ENCODE data around the gene PXDN.

DNA sequence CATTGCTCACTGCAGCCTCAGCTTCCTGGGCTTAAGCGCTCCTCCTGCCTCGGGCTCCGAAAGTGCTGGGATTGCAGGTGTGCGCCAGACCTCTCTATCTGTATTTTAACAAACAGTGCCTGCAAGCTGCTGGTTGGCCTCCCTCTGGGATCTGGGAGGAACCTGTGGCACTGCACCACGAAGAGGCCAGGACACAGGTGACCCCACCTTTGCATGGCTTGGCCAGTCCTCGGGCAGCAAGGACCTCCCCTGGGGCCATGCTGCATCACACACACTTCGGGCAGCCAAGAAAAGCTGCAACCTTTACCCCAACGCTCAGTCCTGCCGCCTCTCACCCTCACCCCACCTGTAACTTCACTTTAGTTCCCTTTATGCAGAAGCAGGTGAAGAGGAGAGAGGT is 70.0 kb downstream of the PXDN start:
- no peak for TF ChIP-seq ZNF274 (IDR thresholded peaks at IDR 0.05; ENCODE audit: low read depth, low read length)
- no peak for TF ChIP-seq YY1 (IDR thresholded peaks at IDR 0.05; ENCODE audit: insufficient read depth, insufficient read length)
- no peak for TF ChIP-seq SUZ12 (IDR thresholded peaks at IDR 0.05; ENCODE audit: extremely low read depth, insufficient read depth, insufficient read length)

All from NT2/D1 (cell line).